ENCODE results near the gene STX16.

Gene STX16, protein sequence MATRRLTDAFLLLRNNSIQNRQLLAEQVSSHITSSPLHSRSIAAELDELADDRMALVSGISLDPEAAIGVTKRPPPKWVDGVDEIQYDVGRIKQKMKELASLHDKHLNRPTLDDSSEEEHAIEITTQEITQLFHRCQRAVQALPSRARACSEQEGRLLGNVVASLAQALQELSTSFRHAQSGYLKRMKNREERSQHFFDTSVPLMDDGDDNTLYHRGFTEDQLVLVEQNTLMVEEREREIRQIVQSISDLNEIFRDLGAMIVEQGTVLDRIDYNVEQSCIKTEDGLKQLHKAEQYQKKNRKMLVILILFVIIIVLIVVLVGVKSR

DNA sequence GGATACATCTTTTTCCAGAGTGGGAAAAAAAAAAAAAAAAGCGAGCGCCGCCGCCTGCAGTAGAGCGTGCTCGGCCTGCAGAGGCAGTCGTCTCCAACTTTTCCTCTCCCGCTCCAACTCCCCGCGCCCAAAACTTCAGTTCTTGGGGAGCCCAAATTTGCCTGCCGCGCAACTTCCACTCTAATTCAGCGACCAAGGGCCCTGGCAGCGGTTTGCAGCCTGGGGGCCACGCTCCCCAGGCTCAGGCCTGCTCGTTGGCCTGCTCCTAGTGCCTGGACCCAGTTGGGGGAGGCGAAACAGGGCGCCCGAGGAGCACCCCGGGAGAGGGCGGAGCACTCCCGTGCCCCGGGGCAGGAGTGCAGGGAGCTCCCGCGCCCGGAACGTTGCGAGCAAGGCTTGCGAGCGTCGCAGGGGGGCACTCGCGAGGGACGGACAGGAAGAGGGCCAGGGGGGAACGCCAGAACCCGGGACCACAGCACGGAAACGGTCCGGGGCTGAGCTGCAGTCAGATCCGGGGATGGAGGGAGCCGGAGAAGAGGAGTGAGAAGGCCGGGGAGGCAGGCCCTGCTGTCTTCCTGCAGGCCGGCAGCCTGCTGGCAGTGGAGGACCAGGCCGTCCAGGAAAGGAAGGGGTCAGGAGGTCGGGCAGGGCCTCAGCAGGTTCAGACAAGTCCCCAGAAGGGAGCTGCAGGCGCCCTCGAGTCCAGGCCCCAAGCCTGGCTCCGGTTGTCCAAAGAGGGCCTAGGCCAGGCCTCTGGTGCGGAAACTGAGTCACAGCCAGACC lies at the start of gene STX16:
TSS of gene STX16 (plus strand) at position 508 of the 783 bp plus-strand sequence. CDS start 724 bp downstream, outside the sequence.
- DNase-seq, result no peak

DNA sequence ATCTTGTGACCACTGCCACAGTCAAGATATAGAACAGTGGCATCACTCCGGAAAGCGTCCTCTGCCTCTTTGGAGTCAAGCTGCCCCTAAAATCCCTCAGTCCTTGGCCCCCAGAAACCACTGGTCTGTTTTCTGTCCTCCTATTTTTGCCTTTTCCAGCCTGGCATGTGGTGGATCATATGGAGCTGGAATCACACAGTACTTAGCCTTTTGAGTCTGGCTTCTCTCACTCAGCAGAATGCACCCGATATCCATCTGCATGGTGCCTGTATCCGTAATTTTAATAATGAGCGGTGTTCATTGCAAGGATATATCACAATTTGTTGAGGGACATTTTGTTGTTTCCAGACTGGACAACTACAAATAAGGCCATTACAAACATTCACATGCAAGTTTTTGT lies 49.0 kb upstream of the STX16 start:
- DNase-seq, result no peak

DNA sequence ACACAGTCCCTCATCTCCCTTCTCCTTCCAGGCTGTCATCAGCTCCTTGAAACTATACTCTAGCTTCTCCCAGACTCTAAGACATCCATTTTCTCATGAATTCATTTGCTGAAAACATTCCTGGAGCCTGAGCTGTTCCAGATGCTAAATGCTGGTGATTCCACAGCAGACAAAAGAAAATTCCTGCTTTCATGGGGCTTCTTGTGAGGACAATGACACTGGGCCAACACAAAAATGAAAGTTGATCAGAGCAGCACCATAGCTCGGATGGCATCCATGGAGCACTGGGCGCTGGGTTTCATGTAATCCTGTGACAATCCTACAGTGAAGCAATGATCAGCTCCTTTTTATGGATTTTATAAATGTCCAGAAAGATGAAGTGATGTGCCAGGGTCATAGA lies 47.4 kb upstream of the STX16 start:
- no peak for DNase-seq

DNA sequence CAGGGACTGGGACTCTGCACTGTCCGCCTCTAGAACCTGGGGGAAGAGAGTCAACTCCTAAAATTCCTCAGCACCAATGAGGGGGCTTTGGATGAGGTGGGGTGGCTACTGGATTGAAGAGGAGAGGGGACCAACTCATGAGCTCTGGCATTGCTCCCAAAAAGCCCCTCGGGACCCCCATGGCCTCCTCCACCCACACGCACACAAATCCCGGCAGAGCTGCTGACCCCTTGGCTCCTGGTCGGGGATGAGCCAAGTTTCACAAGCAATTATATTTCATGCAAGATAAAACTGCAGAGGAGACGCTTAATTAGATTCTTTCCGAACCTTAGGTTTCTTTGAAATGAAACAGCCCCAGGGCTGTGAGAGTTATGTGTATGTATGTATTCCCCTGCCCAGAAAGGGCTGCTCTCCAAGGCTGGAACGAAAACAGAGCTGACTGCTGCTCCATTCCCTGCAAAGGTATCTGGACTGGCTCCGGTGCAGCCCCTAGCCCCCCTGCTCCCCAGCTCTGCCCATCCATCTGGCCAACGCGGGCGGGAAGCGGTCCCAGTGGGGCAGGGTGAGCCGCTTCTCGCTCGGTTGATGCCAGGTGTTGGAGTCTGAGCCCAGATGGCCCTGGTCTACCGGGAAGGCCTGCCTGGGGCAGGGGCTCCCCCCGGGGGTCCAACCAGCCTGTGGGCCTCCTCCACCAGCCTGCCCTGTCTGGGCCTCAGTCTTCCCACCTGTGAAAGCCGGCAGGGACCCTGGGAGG lies 46.8 kb upstream of the STX16 start:
- DNase-seq, result no peak

DNA sequence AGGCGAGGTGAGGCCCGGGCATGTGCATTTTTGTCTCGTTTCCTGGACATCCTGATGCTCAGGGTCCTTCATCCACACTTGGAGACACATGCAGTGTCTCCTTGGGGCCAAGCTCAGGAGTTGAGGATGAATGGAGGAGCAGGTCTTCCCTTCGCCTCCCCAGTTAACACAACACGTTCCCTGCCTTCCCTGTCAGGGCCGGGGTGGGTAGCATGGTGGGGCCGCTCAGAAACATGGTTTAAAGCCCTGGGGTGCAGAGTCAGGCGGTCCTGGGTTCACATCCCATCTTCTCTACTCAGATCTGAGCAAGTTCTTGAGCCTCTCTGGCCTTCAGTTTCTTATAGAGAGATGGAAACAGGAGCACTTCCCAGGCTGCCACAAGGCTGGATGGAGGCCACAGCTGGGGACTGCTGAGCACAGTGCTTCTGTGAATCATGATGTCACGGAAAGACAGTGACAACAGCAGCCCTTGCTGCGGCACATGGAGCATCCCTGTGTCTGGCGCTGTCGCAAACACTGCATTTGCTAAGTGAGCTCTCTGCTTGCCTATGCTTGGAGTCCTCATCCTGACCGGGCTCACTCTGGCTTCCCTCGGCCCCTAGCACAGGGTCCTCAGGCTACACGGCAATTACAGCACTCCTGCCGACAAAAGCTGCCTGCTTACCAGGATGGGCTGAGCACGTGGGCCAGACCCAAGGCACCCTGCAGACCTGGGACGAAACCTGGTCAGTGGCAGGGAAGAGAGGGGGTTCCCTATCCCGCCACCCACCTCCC lies 45.6 kb upstream of the STX16 start:
- no peak for DNase-seq

DNA sequence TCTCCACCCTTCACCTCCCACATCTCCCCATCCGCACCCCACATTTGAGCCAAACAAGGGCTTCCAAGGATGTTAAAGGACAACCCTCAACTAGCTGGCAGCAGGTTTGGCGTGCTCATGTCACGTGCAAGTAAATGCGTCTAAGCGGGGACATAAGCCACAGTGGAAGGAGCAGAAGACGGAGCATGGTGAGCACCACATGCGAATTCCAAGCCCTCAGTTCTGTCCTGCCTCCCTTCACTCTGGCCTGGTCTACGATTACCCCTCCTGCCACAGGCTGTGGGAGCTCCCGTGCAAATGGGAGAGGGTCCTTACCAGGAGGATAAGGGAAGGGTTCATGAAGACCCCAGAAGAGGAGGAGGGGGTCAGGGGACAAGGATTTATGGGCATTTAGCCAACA lies 44.9 kb upstream of the STX16 start:
- no peak for DNase-seq

DNA sequence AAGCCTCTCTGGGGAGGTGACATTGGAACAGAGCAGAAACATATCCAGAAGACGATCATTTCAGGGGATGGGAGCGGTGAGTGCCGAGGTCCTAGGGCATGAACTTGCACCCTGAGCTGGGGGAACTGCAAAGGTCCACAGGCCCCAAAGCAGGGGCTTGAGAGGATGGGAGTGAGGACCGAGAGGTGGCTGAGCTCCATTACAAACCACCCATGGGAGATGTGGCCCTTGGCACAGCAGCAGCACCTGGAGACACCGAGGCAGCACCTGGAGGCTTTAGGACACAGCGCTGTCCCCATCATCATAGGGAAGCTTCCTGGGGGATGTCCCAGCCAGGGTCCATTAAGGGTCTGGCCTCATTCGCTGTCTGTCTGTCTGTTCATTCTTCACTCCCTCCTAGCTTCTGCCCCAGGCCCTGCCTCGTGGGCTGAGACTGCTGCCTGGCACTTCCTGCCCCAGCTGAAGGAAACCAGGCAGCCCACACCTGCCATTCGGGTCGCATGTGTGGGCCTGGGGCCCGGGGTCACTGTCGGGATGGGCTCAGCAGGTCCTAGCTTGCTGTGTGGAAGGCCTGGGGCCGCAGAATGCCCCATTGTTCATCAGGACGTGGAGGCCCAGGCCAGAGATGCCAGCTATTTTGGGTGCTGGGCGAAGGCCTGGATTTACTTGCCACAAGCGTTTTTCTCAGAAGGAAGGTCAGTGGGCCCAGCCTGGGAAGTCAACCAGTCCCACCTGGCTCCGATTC lies 42.8 kb upstream of the STX16 start:
- DNase-seq, result no peak

DNA sequence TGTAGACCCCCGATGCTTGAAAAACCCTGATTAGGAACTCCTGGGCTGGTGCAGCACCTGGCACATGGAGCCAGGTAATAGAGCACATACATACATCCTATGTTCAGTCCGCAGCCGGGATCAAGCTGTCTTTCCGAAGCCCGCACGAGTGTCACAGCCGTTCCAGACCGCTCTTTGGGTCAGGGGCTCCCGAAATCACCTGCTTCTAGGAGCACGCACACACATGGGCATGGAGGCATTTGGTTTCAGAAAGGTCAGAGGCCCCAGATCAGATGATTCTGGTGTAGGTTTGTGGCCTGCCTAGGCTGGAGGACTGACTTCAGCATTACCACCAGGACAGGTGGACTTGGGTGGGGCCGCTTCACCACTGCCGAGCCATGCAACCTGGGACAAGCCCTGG lies 42.1 kb upstream of the STX16 start:
- no peak for DNase-seq

DNA sequence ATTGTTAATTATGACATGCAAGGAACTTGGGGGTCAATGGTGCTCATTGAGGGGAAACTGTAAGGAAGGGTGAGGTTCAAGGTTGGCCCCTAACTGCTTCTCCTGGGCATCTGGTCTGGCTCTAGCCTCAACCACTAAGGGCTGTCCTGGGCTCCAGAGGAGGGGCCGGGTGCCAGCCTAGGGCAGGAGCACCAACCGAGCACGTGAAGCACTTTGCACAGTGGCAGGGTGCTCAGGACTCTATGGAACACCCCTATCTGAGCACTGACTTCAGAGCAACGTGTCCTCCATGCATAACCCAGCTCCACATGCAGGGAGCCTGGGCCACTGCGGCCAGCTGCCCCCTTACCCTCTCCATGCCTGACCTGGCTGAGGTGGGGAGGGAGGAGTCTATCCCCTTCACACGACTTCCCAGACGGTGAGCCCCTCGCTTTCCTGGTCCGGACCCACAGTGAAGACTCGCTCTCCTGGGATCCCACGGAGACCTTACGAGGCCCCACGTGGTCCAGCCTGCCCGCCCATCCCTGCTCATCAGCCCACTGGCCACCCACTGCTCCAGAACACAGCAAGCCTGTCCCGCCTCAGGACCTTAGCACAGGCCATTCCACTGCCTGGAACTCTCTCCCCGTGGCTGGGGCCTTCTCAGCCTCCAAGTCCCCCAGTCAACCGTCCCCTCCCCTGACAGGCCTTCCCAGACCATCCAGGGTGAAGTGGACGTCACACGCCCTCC lies 40.8 kb upstream of the STX16 start:
- DNase-seq, result no peak

DNA sequence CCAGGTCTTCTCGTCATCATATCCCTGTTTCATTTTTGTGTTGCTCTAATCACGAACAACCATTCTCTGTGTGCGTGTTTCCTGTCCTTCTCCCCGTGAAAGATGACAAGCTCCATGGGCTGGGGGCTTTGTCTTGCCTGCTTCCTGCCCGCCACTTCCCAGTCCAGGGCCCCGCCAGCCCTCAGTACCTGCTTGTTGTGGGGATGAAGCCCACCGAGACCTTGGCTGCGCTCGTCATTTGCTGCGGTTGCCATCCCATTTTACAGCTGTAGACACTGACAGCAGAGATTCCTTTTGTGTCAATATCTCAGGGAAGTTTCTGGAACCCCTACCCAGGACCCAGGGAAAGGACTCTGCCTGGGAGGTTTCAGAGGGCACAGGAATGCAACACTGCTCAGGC lies 40.3 kb upstream of the STX16 start:
- no peak for DNase-seq

DNA sequence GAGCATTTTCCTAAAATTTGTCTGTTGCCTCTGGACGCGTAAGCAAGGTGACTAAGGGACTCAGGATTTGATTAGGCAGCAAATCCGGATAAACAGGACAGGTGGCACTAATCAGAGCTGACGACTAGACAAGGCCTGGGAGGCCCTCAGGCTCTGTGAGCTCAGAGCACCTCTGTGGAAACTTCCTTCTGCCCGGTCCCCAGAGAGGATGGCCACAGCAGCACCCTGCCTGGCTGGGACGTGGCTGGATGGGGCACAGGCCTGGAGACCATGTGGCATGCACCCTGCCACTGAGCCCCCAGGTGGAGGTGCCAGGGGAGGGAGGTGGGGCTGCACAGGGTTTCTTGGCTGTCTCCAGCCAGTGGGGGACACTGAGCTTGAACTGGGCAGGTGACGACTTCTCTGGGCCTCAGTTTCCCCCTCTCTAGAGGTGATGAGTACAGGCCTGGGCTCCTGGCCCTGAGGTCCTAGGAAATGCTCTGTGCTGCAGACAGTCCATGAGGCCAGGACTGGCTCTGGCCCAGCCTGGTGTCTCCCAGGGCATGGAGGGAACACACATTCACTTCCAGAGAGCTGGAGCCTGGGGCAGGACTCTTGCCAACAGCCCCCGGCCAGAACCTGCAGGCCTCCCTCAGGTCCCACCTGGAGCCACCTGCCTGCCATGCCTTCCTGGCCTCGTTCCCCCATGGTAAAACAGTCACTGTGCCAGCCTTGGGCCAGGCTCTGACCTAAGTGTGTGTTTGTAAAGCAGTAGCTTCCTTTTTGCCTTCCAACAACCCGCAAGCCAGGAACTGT lies 39.6 kb upstream of the STX16 start:
- DNase-seq, result no peak

DNA sequence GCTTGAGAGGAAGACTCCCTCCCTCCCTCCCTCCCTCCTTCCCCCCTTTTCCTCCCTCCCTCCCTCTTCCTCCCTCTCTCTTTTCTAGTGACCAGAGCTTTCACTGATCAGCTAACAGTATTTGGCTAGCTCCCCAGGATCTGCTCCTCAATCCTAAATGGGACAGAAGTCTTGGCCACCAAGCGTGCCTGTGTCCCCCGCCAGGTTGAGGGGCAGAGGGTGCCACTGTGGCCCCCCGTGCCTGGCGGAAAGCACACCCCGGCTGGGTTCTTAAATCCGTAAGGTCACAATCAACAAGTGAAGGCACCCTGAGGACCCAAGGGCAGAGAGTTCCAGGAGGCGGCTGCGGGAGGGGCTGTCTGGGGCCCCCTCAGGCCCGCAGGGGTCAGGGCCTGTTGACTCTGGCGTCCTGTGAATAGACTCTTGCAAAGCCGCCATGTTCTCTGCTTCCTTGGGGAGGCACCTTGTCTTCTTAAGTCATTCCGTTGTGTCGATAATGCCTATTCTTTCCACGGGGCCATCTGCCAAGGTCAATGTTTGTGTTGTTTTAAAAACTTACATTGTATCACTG lies 38.9 kb upstream of the STX16 start:
- DNase-seq, result no peak

DNA sequence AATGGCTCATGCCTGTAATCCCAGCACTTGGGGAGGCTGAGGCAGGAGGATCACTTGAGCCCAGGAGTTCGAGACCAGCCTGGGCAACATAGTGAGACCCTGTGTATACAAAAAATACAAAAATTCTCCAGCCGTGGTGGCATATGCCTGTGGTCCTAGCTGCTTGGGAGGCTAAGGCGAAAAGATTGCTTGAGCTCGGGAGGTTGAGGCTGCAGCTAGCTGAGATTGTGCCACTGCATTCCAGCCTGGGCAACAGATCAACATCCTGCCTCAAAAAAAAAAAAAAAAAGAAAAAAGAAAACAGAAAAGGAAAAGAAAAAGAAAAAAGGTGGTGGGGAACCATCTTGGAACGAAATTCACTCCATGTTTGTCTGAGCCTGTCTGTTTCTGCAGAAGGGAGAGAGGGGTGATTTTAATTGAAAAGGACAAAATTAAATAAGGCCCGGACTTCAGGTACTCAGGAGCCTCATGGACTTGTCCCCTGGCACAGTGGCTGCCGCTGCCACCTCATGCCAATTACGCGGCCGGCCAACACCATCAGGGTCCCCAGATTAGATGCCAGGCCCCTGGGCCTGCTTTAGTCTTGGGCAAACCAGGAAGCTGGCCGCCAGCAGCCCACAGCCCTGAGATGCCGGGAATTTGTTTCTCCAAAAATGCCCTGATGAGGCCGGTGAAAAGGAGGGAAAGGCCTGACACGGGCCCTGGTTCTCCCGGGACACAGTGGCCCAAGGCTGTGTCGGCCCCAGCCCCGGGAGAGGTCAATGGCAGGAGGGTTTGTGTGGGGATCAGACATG lies 37.8 kb upstream of the STX16 start:
- no peak for DNase-seq

DNA sequence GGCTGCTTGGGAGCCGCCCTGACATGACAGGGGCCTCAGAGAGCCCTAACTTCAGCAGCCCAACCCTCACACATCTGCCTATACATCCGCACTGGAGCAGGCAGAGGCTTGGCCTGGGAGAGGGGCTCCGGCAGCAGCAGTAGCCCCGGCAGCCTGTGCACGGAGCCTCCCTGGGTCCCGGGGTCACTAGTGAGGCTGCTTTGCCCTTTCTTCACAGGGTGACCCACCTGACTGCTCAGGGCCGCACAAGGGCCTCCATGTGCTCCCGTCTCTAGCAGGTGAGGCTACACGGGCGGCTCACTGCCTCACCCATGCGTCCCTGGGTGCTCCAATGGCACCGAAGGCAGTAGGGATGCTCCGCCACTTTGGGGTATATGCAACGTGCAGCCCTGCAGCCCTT lies 36.7 kb upstream of the STX16 start:
- DNase-seq, result no peak

DNA sequence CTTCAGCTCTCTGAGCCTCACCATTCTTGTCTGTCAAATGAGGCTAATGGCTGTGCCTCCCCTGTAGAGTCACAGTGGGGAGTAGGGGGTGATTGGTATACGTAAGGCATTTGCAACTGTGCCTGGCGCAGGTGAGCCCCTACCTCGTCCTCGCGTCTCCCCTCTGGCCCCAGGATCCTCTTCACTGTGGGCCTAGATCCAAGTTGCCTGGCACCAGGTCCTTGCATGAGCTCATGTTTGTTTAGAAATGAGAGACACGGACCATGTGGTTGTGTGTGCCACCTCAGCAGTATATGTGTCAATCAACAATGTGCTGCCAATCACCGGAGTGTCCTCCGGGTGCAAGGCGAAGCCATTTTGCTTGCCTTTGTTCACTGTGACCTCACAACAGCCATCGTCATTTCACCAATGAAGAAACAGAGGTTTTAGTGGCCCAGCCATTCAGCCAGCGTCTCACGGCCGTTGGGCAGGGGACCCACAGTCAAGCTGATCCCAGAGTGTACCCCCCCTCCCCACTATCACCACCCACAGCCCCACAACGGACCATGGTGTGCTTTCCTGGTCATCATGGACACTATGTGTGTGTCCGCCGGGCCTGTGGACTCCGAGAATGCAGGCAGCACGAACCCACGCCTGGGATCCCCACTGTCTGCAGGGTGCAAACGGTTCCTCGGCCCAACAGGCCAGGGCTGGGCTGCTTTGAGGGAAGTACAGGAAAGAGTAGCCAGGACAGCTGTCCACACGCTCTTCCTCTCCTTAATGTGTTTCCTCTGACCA lies 35.9 kb upstream of the STX16 start:
- DNase-seq, result no peak

DNA sequence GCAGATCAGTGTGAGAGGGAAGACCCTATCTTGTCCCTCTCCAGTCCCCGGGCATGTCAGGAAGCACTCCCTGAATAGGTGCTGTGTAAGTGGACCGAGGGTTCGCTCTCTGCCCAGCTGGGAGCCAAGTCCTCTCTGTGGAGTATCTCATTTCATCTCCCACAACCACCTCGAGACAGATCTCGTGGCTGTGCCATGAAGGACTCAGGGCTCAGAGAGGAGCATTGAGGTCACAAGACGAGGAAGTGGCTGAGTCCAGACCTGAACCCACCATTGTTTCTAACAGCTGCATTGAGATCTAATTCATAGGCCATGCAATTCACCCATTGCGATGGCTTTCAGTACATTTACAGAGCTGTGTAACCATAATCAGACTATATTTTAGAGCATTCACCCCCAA lies 34.7 kb upstream of the STX16 start:
- DNase-seq, result no peak

DNA sequence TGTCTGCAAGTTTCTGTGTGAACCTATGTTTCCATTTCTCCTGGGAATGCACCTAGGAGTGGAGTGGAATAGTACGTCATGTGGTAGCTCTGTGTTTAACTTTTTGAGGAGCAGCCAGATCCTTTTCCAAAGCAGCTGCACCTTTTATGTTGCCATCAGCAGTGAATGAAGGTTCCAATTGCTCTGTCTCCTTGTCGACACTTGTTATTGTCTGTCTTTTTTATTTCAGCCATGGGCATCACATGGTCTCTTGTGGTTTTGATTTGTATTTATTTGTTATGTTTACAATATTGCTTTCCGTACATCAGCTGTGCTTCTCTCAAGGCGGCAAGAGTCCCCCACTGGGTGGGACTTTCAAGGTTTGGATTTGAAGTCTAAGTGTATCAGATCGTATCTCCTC lies 33.9 kb upstream of the STX16 start:
- DNase-seq, result no peak

DNA sequence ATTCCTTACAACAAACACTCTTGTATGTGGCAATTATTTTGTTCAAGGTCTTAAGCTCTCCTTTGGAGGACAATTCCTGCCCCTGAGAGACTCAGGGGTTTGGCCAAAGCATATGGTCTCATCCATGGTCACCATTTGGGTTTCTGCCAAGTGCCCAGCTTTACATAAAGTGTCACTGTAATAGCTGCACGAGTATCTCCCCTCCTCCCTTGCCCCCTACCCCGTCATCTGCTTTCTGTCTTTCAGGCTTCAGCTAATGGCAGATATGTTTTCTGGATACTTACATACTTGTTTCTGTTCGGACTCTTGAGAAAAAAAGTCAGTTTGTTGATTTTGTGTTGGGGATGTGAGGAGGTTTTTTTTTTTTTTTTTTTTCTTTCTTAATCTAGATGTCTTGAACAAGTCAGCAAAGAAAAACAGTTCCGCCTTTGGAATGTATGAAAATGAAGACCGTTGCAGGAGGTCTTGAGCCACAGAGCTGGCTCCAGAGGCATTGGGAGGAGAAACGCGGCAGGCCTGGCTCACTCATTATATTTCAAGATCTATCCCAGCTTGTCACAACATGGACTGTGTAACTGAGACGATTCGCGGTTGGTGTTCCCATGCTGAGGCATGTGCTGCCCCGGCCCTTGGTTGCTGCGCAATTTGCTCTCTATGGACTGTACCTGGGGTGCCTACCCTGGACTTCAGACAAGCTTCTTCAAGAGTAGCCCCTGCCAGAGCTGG lies 32.6 kb upstream of the STX16 start:
- no peak for DNase-seq

Measured in NCI-H1436 treated with DMSO at 0.1 percent for 48 hours (cell line).